ENCODE measurements around the gene APP.

APP gene

DNA sequence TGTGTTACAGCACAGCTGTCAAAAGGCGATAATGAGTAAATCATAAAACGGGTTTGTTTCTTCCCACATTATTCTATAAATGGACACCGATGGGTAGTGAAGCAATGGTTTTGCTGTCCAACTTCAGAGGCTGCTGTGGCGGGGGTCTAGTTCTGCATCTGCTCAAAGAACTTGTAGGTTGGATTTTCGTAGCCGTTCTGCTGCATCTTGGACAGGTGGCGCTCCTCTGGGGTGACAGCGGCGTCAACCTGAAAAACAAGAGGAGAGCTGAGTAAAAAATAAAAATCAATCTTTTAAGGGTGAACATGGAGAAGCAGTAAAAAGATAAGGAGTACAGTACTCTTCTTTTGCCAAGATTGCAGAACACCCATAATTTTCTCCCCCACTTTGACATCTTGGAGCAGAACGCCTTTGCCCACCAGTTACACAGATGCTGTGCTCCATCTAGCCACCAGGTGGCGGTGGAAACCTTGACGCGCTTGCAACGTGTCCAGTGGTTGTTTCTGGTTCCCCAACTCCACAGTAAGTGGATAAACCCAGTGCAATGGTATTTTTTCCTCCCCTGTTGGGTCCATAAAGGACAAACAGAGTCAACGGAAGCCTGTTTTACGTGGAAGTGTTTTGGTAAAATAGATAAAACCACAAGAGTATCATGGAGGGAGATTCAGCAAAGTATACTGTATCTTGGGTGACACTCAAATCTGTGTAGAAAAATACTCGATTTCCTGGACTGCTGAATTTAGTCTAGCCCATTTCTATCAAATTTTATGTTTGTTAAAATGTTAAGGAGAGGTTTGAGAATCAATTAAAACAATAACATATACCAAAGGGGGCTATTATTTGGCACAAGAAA lies 288.8 kb downstream of the APP start:
- DNase-seq (peak; percentile 62), ATAC-seq (peak; percentile 36)
- Mint-ChIP-seq H3K4me1 (no peaks in the 10 kb centered on the region), H3K9me3 (no peaks in the 10 kb centered on the region), H3K4me3 (no peak overlapping the region), H3K27me3 (no peaks in the 10 kb centered on the region), H3K36me3 (ENCODE audit: low read depth) (peaks cover 2% of the 10 kb centered on the region), H3K27ac (no peak overlapping the region)

DNA sequence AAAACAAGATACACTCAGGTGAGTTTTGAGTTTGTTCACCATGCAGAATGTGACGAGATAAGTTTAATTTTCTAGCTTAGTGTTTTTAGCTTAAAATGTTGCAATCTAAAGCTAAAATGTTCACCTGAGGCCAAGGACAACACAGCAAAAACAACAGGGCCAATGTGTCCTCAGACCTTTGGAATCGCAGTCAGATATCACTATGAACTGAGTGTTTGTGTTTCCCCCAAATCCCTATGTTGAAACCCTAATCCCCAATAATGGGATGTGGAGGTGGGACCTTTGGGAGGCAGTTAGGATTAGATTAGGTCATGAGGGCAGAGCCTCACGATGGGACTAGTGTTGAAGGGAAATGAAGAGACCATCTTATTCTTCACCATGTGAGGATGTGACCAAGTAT lies 291.4 kb downstream of the APP start:
- Mint-ChIP-seq H3K27ac (no peak overlapping the region), H3K4me3 (no peak overlapping the region), H3K9me3 (no peaks in the 10 kb centered on the region), H3K27me3 (no peaks in the 10 kb centered on the region), H3K36me3 (ENCODE audit: low read depth) (no peaks in the 10 kb centered on the region), H3K4me1 (no peaks in the 10 kb centered on the region)
- no peak for ATAC-seq
- no peak for DNase-seq

DNA sequence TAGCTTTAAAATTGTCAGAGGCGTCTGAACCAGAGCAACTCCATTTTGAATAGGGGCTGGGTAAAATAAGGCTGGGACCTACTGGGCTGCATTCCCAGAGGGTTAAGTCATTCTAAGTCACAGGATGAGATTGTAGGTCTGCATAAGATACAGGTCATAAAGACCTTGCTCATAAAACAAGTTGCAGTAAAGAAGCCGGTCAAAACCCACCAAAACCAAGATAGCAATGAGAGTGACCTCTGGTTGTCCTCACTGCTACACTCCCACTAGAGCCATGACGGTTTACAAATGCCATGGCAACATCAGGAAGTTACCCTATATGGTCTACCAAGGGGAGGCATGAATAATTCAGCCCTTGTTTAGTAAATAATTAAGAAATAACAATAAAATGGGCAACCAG lies 292.2 kb downstream of the APP start:
- no peaks in the 10 kb centered on the region for H3K36me3 Mint-ChIP-seq (ENCODE audit: low read depth)
- H3K27ac Mint-ChIP-seq = no peak overlapping the region
- no peak for DNase-seq
- no peaks in the 10 kb centered on the region for H3K27me3 Mint-ChIP-seq
- no peak overlapping the region for H3K4me3 Mint-ChIP-seq
- H3K4me1 Mint-ChIP-seq = no peaks in the 10 kb centered on the region
- ATAC-seq = no peak
- no peaks in the 10 kb centered on the region for H3K9me3 Mint-ChIP-seq

DNA sequence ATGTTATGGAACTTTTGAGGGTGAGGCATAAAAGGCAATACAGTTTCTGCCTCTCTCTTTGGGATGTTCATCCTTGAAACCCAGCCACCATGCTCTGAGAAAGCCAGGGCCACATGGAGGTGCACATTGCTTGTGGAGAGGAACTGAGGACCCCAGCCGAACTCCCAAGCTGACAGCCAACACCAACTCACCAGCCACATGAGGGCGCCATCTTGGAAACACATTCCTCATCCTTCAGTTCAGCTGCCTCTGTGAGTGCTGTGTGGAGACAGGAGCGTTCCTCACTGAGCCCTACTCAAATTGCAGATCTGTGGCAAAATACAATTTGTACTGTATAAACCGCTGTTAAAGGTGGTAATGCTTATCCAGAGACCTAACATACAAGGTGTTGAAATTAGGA lies 298.3 kb downstream of the APP start:
- no peak overlapping the region for H3K4me3 Mint-ChIP-seq
- H3K27me3 Mint-ChIP-seq = no peaks in the 10 kb centered on the region
- H3K9me3 Mint-ChIP-seq = no peaks in the 10 kb centered on the region
- H3K4me1 Mint-ChIP-seq = no peaks in the 10 kb centered on the region
- no peaks in the 10 kb centered on the region for H3K36me3 Mint-ChIP-seq (ENCODE audit: low read depth)
- no peak for DNase-seq
- ATAC-seq = no peak
- H3K27ac Mint-ChIP-seq = no peak overlapping the region

DNA sequence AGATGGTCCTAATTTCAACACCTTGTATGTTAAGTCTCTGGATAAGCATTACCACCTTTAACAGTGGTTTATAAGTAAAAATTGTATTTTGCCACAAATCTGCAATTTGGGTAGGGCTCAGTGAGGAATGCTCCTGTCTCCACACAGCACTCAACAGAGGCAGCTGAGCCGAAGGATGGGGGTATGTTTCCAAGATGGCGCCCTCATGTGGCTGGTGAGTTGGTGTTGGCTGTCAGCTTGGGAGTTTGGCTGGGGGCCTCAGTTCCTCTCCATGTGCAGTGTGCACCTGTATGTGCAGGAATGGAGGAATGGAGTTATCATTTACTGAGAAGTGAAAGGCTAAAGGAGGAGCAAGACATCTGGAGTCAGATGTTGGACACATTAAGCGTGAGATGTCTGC lies 299.0 kb downstream of the APP start:
- Mint-ChIP-seq H3K36me3 (ENCODE audit: low read depth) (no peaks in the 10 kb centered on the region), H3K27ac (no peak overlapping the region), H3K9me3 (no peaks in the 10 kb centered on the region), H3K4me3 (no peak overlapping the region), H3K4me1 (no peaks in the 10 kb centered on the region), H3K27me3 (no peaks in the 10 kb centered on the region)
- ATAC-seq (no peak), DNase-seq (no peak)

DNA sequence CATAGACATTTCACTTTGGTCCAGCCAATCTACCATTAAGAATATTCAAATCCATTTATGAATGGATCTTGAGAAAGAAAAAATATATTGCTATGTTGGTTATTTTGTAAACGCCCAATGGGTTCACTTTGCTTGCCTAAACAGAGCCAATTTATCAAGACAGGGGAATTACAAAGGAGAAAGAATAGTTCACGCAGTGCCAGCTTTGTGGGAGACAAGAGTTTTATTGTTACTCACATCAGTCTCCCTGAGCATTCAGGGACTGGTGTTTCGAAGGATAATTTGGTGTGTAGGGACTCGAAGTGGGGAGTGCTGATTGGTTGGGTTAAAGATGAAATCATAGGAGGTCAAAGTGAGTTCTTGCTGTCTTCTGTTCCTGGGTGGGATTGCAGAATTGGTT lies 300.5 kb downstream of the APP start:
- H3K36me3 Mint-ChIP-seq (ENCODE audit: low read depth) = no peaks in the 10 kb centered on the region
- H3K4me1 Mint-ChIP-seq = peaks cover 2% of the 10 kb centered on the region
- no peaks in the 10 kb centered on the region for H3K9me3 Mint-ChIP-seq
- no peaks in the 10 kb centered on the region for H3K27me3 Mint-ChIP-seq
- no peak for ATAC-seq
- no peak for DNase-seq
- no peak overlapping the region for H3K27ac Mint-ChIP-seq
- H3K4me3 Mint-ChIP-seq = no peak overlapping the region

DNA sequence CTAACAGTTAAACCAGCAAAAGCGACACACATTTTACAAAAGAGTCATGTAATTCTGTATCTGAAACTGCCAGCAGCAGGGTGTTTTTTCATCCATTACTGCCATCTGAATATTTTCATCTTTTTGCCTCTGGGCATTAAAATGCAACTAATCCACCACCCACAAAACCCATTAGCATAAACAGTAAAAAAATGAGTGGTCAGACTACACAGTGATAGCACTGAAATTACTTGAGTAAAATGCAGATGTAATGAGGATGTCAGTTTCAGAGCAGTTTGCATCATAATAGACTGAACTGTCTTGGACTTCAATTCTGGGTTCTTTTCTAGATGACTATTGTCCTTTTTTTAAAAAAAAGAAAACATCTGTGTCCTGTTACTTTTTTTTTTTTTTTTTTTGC lies 303.5 kb downstream of the APP start:
- Mint-ChIP-seq H3K4me1 (peaks cover 2% of the 10 kb centered on the region), H3K4me3 (no peak overlapping the region), H3K27me3 (no peaks in the 10 kb centered on the region), H3K27ac (no peak overlapping the region), H3K36me3 (ENCODE audit: low read depth) (no peaks in the 10 kb centered on the region), H3K9me3 (no peaks in the 10 kb centered on the region)
- ATAC-seq (no peak), DNase-seq (no peak)

DNA sequence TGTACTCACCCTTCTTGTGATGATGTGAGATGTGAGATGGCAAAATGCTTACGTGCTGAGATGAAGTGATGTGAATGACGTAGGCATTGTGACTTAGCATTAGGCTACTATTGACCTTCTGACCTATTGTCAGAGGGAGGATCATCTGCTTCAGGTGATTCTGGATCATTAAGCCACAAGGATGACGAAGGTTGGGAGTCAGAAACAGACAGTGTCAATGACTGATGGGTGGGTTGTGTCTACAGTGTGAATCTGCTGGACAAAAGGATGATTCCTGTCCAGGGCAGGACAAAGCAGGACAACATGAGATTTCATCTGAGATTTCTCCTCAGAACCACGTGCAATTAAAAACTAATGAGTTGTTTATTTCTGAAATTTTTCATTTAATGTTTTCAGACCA lies 306.8 kb downstream of the APP start:
- DNase-seq (no peak), ATAC-seq (no peak)
- Mint-ChIP-seq H3K4me1 (peaks cover 2% of the 10 kb centered on the region), H3K36me3 (ENCODE audit: low read depth) (no peaks in the 10 kb centered on the region), H3K27me3 (no peaks in the 10 kb centered on the region), H3K4me3 (no peak overlapping the region), H3K27ac (no peak overlapping the region), H3K9me3 (no peaks in the 10 kb centered on the region)

DNA sequence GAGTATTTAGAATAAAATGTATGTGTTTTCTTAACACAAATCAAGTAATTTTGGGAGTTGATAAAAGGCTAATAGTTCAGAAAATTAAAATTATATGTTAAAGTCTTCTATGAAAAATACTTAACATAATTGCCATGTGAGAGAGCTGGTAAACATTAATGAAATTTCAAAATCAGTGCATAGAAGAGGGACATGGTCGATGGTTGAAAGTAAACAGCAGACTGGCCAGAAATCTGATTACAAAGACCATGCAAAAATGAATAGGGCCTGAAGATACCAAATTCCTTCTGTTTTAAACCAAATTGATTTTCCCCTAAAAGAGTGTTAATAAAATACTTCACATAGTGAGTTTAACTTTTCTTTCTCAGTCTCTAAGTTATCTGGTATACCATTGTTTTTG lies 307.5 kb downstream of the APP start:
- Mint-ChIP-seq H3K27ac (no peak overlapping the region), H3K4me1 (peaks cover 2% of the 10 kb centered on the region), H3K9me3 (no peaks in the 10 kb centered on the region), H3K36me3 (ENCODE audit: low read depth) (no peaks in the 10 kb centered on the region), H3K27me3 (no peaks in the 10 kb centered on the region), H3K4me3 (no peak overlapping the region)
- no peak for ATAC-seq
- no peak for DNase-seq

DNA sequence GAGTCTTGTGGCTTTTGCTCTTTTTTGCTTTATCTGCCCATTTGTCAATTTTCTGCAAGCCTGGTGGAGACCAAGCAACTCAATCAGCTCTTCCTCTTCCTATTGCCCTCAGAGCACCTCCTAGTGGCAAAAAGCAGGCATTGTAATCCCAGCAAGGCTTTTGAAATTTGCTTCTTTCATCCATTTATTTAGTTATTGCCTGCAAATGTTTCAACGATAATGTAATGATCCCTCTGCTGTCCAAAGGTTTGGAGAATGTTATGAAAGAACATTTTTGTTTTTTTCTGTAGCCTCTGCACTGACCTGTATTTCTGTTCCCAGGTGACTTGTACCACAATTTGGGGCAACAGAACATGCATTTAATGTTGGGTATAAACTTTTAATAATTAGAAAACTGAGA lies 308.0 kb downstream of the APP start:
- no peak overlapping the region for H3K27ac Mint-ChIP-seq
- H3K4me1 Mint-ChIP-seq = peaks cover 2% of the 10 kb centered on the region
- H3K9me3 Mint-ChIP-seq = no peaks in the 10 kb centered on the region
- H3K36me3 Mint-ChIP-seq (ENCODE audit: low read depth) = no peaks in the 10 kb centered on the region
- no peak for ATAC-seq
- DNase-seq = peak; percentile 6
- H3K4me3 Mint-ChIP-seq = no peak overlapping the region
- no peaks in the 10 kb centered on the region for H3K27me3 Mint-ChIP-seq

DNA sequence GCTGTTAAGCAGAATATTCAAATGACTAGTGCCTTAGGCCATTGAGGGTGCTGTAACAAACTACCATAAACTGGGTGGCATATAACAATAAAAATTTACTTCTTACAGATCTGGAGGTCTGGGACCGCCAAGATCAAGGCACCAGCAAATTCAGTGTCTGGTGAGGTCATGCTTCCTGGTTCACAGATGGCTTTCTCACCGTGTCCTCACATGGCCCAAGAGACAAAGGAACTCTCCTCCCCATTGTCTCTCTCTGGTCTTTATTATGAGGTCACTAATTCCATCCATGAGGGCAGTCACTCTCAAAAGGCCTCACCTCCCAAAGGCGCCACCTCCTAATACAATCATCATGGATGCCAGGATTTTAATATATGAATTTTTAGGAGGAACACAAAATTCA lies 308.5 kb downstream of the APP start:
- Mint-ChIP-seq H3K27me3 (no peaks in the 10 kb centered on the region), H3K4me3 (no peak overlapping the region)

DNA sequence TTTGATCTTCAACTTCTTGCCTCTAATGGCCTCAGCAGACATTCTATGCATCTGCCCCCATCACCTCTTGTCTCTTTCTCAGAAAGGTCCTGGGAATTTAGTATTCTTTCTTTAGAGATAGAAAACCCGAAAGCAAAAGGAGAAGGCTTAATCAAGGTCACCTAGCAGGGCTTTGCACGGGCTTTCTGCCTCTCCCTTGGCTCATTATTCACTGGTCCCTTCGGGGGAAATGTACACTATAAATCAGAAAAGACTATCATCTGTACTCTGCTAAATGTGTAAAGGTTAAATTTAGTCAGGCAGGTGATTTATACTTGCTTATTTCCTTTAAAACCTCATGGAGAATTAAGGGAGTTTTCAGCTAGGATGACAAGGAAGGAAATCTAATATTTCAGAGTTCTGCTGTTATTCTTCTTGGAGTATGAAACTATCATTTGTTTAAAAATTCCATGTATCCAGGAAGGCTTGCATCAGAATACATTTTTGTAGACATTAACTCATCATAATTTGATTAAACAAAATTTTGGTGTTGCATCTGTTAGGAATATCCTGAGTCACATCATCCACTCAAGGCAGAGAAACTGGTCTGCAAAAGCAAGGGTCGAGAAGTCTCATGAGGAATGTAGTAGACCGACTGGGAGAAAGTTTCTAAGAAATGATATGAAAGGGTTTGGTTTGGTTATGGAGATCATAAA lies 311.2 kb downstream of the APP start:
- Mint-ChIP-seq H3K27me3 (no peaks in the 10 kb centered on the region), H3K36me3 (ENCODE audit: low read depth) (no peaks in the 10 kb centered on the region), H3K4me1 (no peaks in the 10 kb centered on the region), H3K9me3 (no peaks in the 10 kb centered on the region), H3K27ac (no peak overlapping the region), H3K4me3 (no peak overlapping the region)
- ATAC-seq (no peak), DNase-seq (no peak)

More for the DNA sequence above, 308.5 kb downstream of the APP start:
- H3K9me3 Mint-ChIP-seq = no peaks in the 10 kb centered on the region
- ATAC-seq = no peak
- peaks cover 2% of the 10 kb centered on the region for H3K4me1 Mint-ChIP-seq
- H3K27ac Mint-ChIP-seq = no peak overlapping the region
- no peak for DNase-seq
- H3K36me3 Mint-ChIP-seq (ENCODE audit: low read depth) = no peaks in the 10 kb centered on the region

DNA sequence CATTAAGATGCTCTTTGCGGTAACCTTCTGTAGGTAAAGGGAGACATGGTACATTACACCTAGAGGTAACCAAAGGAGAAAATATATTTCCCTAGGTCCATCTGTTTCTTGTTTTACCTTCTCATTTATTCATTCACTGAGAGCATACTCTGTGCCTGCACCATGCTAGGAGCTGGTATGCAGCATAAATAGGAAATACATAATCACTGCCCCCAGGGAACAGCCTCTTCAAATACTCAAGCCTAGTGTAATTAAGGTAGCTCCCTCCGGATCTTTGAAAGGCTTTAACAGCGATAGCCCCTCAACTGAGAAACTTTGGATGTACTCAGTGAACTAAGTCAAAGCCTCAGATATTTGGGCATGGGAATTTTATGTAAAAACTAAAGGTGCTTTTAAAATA lies 312.2 kb downstream of the APP start:
- no peaks in the 10 kb centered on the region for H3K36me3 Mint-ChIP-seq (ENCODE audit: low read depth)
- no peak overlapping the region for H3K27ac Mint-ChIP-seq
- no peaks in the 10 kb centered on the region for H3K9me3 Mint-ChIP-seq
- DNase-seq (no peak), ATAC-seq (no peak)
- no peak overlapping the region for H3K4me3 Mint-ChIP-seq
- no peaks in the 10 kb centered on the region for H3K4me1 Mint-ChIP-seq
- no peaks in the 10 kb centered on the region for H3K27me3 Mint-ChIP-seq

DNA sequence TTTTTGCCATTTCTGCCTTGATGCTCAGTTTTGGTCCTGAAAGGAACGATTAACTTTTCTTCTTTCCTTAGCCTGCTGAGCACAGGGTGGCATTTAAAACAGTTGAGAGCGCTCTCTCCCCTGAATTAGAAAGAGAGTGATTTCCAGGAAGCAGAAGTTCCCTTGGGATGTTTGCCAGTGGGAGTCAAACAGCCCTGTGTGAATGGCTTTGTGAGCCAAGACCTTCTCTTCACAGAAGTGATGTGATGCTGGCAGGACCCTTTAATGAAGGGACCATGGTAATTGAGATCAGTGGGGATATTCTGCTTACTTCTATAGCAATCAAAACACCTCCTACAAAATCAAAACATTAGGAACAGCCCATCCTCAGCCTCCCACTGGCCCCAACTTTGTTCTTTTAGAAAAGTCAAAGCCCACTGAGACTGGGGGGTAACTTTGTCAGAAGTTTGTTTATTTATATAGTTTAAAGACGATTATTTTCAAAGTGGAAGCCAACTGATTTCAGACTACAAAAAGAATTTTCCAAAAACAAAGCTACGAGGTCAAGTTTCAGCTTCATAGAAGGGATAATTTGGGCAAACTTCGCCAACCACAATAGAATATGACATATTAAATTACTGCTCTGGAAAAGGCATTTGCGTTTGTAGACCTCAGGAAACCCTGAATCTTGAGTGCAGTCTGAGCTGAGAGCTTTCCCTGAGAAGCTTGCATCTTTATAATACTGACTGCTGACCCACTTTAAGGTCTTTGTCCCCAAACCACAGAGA lies 313.1 kb downstream of the APP start:
- Mint-ChIP-seq H3K27ac (no peak overlapping the region), H3K27me3 (no peaks in the 10 kb centered on the region), H3K36me3 (ENCODE audit: low read depth) (no peaks in the 10 kb centered on the region), H3K4me3 (no peak overlapping the region), H3K4me1 (no peaks in the 10 kb centered on the region), H3K9me3 (no peaks in the 10 kb centered on the region)
- DNase-seq = no peak
- ATAC-seq = no peak

DNA sequence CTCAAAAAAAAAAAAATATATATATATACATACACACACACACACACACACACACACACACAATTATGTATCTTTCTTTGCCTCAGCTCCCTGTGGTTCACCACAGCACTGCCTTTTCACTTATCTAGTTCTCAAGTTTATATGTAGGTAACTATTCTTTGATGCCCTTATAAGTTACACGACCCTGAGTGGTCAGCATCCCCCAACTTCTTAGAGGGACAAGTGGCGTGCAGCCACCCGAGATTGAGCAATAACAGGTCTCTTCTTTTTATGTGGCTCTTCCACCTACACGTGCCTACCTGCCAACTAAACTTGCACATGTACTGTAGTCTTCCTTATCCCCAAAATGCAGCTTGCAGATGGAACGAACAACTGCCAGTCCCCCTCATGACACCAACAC lies 315.0 kb downstream of the APP start:
- H3K27ac Mint-ChIP-seq = no peak overlapping the region
- H3K36me3 Mint-ChIP-seq (ENCODE audit: low read depth) = no peaks in the 10 kb centered on the region
- H3K4me1 Mint-ChIP-seq = no peaks in the 10 kb centered on the region
- ATAC-seq (no peak), DNase-seq (no peak)
- no peaks in the 10 kb centered on the region for H3K9me3 Mint-ChIP-seq
- no peak overlapping the region for H3K4me3 Mint-ChIP-seq
- no peaks in the 10 kb centered on the region for H3K27me3 Mint-ChIP-seq
